ENCODE data around the gene ADAT3.

ADAT3 gene

GRCh38 chr19:1956868-1957492 lies 51.8 kb downstream of the ADAT3 start:
- H3K56ac ChIP-seq (ENCODE audit: low read length): no peak overlapping the region
- no peak overlapping the region for H3K27ac ChIP-seq (ENCODE audit: low read depth, low read length)
- no peaks in the 10 kb centered on the region for H3K27me3 ChIP-seq (ENCODE audit: insufficient read depth, low read length, poor library complexity)
- no peak overlapping the region for H3K9ac ChIP-seq (ENCODE audit: low read length)
- peaks cover 75% of the 10 kb centered on the region for H3K79me2 ChIP-seq (ENCODE audit: control insufficient read depth, insufficient read depth, low read length)
- H2BK120ac ChIP-seq (ENCODE audit: low read depth, low read length): no peak overlapping the region
- WGBS (ENCODE audit: extremely low coverage, insufficient coverage, low lambda C conversion rate): no CpG with 5 or more reads among the region's 28 CpGs
- H2BK5ac ChIP-seq (ENCODE audit: low read length): no peak overlapping the region
- no peak overlapping the region for H3K23ac ChIP-seq (ENCODE audit: low read length)
- no peak overlapping the region for H4K8ac ChIP-seq (ENCODE audit: low read depth, low read length)
- H3K4ac ChIP-seq (ENCODE audit: low read depth, low read length): no peak overlapping the region
- no peak overlapping the region for H4K5ac ChIP-seq (ENCODE audit: low read length)
- H3K36me3 ChIP-seq (ENCODE audit: control insufficient read depth, insufficient read depth, low read length): peaks cover under 1% of the 10 kb centered on the region
- H3K4me3 ChIP-seq (ENCODE audit: low read length): no peak overlapping the region
- H3K79me1 ChIP-seq (ENCODE audit: low read length): peaks cover 22% of the 10 kb centered on the region
- no peaks in the 10 kb centered on the region for H3K4me1 ChIP-seq (ENCODE audit: control insufficient read depth, low read depth, low read length)
- H2AK5ac ChIP-seq (ENCODE audit: low read length): no peak overlapping the region
- H2BK15ac ChIP-seq (replicated peaks; ENCODE audit: low read depth): no peak overlapping the region
- no peak overlapping the region for H3K4me2 ChIP-seq (ENCODE audit: low read length)
- H3K18ac ChIP-seq (ENCODE audit: low read length): no peak overlapping the region
- peak; percentile 37 for DNase-seq

GRCh38 chr19:1957562-1958248 lies 52.5 kb downstream of the ADAT3 start:
- Histone ChIP-seq H3K36me3 (ENCODE audit: control insufficient read depth, insufficient read depth, low read length) (no peaks in the 10 kb centered on the region), H3K4ac (ENCODE audit: low read depth, low read length) (no peak overlapping the region), H3K27ac (ENCODE audit: low read depth, low read length) (no peak overlapping the region), H3K23ac (ENCODE audit: low read length) (no peak overlapping the region), H3K4me1 (ENCODE audit: control insufficient read depth, low read depth, low read length) (no peaks in the 10 kb centered on the region), H2AK5ac (ENCODE audit: low read length) (no peak overlapping the region), H2BK15ac (replicated peaks; ENCODE audit: low read depth) (no peak overlapping the region), H3K27me3 (ENCODE audit: insufficient read depth, low read length, poor library complexity) (no peaks in the 10 kb centered on the region), H3K56ac (ENCODE audit: low read length) (no peak overlapping the region), H4K8ac (ENCODE audit: low read depth, low read length) (no peak overlapping the region), H3K4me2 (ENCODE audit: low read length) (no peak overlapping the region), H3K79me2 (ENCODE audit: control insufficient read depth, insufficient read depth, low read length) (peaks cover 68% of the 10 kb centered on the region), H4K5ac (ENCODE audit: low read length) (no peak overlapping the region), H3K79me1 (ENCODE audit: low read length) (peaks cover 19% of the 10 kb centered on the region), H2BK120ac (ENCODE audit: low read depth, low read length) (no peak overlapping the region), H3K4me3 (ENCODE audit: low read length) (no peak overlapping the region), H3K9ac (ENCODE audit: low read length) (no peak overlapping the region), H2BK5ac (ENCODE audit: low read length) (no peak overlapping the region), H3K18ac (ENCODE audit: low read length) (no peak overlapping the region)
- no peak for DNase-seq
- WGBS (ENCODE audit: extremely low coverage, insufficient coverage, low lambda C conversion rate): no CpG with 5 or more reads among the region's 40 CpGs

DNA sequence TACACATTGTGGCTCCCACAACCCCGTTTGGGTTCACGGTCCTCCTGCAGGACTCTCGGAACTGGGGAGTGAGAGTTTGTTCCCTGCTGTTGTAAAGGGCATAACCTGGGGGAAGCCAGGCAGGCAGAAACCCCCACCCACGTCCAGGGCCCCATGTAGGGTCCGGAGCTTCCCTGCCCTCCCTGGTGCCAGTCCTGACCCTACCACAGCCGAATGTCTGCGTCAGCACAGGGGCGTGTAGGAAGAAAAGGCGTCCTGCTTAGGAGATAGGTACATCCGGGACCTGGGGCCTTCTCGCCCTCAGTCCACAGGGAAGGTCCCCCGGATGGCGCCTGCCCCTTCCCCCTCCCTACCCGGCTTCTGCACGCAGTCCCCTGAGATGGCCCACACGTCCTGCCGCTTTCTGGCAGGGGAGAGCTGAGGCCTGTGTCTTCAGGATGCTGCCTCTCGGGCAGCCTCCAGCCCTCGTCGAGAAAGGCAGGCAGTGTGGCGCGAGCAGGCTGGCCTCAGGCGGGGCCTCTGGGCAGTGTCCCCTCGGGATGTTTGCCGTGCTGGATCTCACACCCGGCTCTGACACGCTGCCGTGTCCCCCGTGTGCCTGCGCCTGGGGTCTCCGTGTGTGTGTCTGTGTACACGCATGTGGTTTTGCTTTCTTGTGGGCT lies 54.9 kb downstream of the ADAT3 start:
- no peak overlapping the region for H3K56ac ChIP-seq (ENCODE audit: low read length)
- no peaks in the 10 kb centered on the region for H3K27me3 ChIP-seq (ENCODE audit: insufficient read depth, low read length, poor library complexity)
- no peaks in the 10 kb centered on the region for H3K36me3 ChIP-seq (ENCODE audit: control insufficient read depth, insufficient read depth, low read length)
- no peak overlapping the region for H4K5ac ChIP-seq (ENCODE audit: low read length)
- H4K8ac ChIP-seq (ENCODE audit: low read depth, low read length): no peak overlapping the region
- H3K4me3 ChIP-seq (ENCODE audit: low read length): no peak overlapping the region
- no peak overlapping the region for H3K9ac ChIP-seq (ENCODE audit: low read length)
- peaks cover 45% of the 10 kb centered on the region for H3K79me2 ChIP-seq (ENCODE audit: control insufficient read depth, insufficient read depth, low read length)
- H2AK5ac ChIP-seq (ENCODE audit: low read length): no peak overlapping the region
- DNase-seq: no peak
- H2BK120ac ChIP-seq (ENCODE audit: low read depth, low read length): no peak overlapping the region
- no peak overlapping the region for H3K4ac ChIP-seq (ENCODE audit: low read depth, low read length)
- H3K27ac ChIP-seq (ENCODE audit: low read depth, low read length): no peak overlapping the region
- H3K79me1 ChIP-seq (ENCODE audit: low read length): peaks cover 12% of the 10 kb centered on the region
- H3K4me2 ChIP-seq (ENCODE audit: low read length): no peak overlapping the region
- no peaks in the 10 kb centered on the region for H3K4me1 ChIP-seq (ENCODE audit: control insufficient read depth, low read depth, low read length)
- no peak overlapping the region for H3K23ac ChIP-seq (ENCODE audit: low read length)
- H3K18ac ChIP-seq (ENCODE audit: low read length): no peak overlapping the region
- H2BK15ac ChIP-seq (replicated peaks; ENCODE audit: low read depth): no peak overlapping the region
- no CpG with 5 or more reads among the region's 32 CpGs for WGBS (ENCODE audit: extremely low coverage, insufficient coverage, low lambda C conversion rate)
- H2BK5ac ChIP-seq (ENCODE audit: low read length): no peak overlapping the region

- Histone ChIP-seq H3K23ac (ENCODE audit: low read length) (no peak overlapping the region), H3K9ac (ENCODE audit: low read length) (no peak overlapping the region), H2BK120ac (ENCODE audit: low read depth, low read length) (no peak overlapping the region), H2BK5ac (ENCODE audit: low read length) (no peak overlapping the region), H3K79me1 (ENCODE audit: low read length) (peaks cover 9% of the 10 kb centered on the region), H3K79me2 (ENCODE audit: control insufficient read depth, insufficient read depth, low read length) (peaks cover 34% of the 10 kb centered on the region), H3K27me3 (ENCODE audit: insufficient read depth, low read length, poor library complexity) (no peaks in the 10 kb centered on the region), H4K8ac (ENCODE audit: low read depth, low read length) (no peak overlapping the region), H3K27ac (ENCODE audit: low read depth, low read length) (no peak overlapping the region), H3K4me3 (ENCODE audit: low read length) (no peak overlapping the region), H3K4ac (ENCODE audit: low read depth, low read length) (no peak overlapping the region), H3K18ac (ENCODE audit: low read length) (no peak overlapping the region), H3K4me2 (ENCODE audit: low read length) (no peak overlapping the region), H2AK5ac (ENCODE audit: low read length) (no peak overlapping the region), H3K4me1 (ENCODE audit: control insufficient read depth, low read depth, low read length) (no peaks in the 10 kb centered on the region), H2BK15ac (replicated peaks; ENCODE audit: low read depth) (no peak overlapping the region), H4K5ac (ENCODE audit: low read length) (no peak overlapping the region), H3K56ac (ENCODE audit: low read length) (no peak overlapping the region), H3K36me3 (ENCODE audit: control insufficient read depth, insufficient read depth, low read length) (no peaks in the 10 kb centered on the region)
- no CpG with 5 or more reads among the region's 42 CpGs for WGBS (ENCODE audit: extremely low coverage, insufficient coverage, low lambda C conversion rate)
- no peak for DNase-seq
Measured at GRCh38 chr19:1961000-1961883, 56.0 kb downstream of the ADAT3 start.

GRCh38 chr19:1962674-1963073 lies 57.5 kb downstream of the ADAT3 start:
- no peak overlapping the region for H3K4me2 ChIP-seq (ENCODE audit: low read length)
- no peak overlapping the region for H3K56ac ChIP-seq (ENCODE audit: low read length)
- no peak overlapping the region for H4K8ac ChIP-seq (ENCODE audit: low read depth, low read length)
- peaks cover 9% of the 10 kb centered on the region for H3K79me1 ChIP-seq (ENCODE audit: low read length)
- H3K4ac ChIP-seq (ENCODE audit: low read depth, low read length): no peak overlapping the region
- no peak for DNase-seq
- H4K5ac ChIP-seq (ENCODE audit: low read length): no peak overlapping the region
- H3K9ac ChIP-seq (ENCODE audit: low read length): no peak overlapping the region
- no peak overlapping the region for H2AK5ac ChIP-seq (ENCODE audit: low read length)
- no peak overlapping the region for H3K27ac ChIP-seq (ENCODE audit: low read depth, low read length)
- no peak overlapping the region for H2BK15ac ChIP-seq (replicated peaks; ENCODE audit: low read depth)
- peaks cover 26% of the 10 kb centered on the region for H3K79me2 ChIP-seq (ENCODE audit: control insufficient read depth, insufficient read depth, low read length)
- H3K23ac ChIP-seq (ENCODE audit: low read length): no peak overlapping the region
- no peak overlapping the region for H2BK120ac ChIP-seq (ENCODE audit: low read depth, low read length)
- no peak overlapping the region for H3K18ac ChIP-seq (ENCODE audit: low read length)
- H3K36me3 ChIP-seq (ENCODE audit: control insufficient read depth, insufficient read depth, low read length): no peaks in the 10 kb centered on the region
- no peak overlapping the region for H3K4me3 ChIP-seq (ENCODE audit: low read length)
- H3K27me3 ChIP-seq (ENCODE audit: insufficient read depth, low read length, poor library complexity): no peaks in the 10 kb centered on the region
- no peaks in the 10 kb centered on the region for H3K4me1 ChIP-seq (ENCODE audit: control insufficient read depth, low read depth, low read length)
- no peak overlapping the region for H2BK5ac ChIP-seq (ENCODE audit: low read length)
- no CpG with 5 or more reads among the region's 23 CpGs for WGBS (ENCODE audit: extremely low coverage, insufficient coverage, low lambda C conversion rate)
